Esophagus mucosa (tissue), 1 donor: Measurements from ENCODE around the gene RABEPK. TPM values are rescaled to one million over a fixed set of nuclear protein-coding genes. Genes with fewer than 3 reads are reported as not detected.
A peak's percentile ranks its signal among the peaks of the same experiment; 100 is the strongest.
"Not testable (repeated sequence)": the region's sequence is repeated elsewhere in the genome, so short reads cannot be mapped to it uniquely, and the experiment has no call there.

Experiments
- ATAC-seq: fragments of 200-7000 bp; cut with Tn5 transposase; one replicate; pipeline ENCODE4 v1.9.1; 2020
- total RNA-seq: library from RNA; stranded (reverse); gene quantifications from one replicate; pipeline ENCODE4 v1.2.4, GENCODE V29; 2023
- donor health status: DM: yes; HTN: yes; CAD: no.

The RABEPK gene, protein sequence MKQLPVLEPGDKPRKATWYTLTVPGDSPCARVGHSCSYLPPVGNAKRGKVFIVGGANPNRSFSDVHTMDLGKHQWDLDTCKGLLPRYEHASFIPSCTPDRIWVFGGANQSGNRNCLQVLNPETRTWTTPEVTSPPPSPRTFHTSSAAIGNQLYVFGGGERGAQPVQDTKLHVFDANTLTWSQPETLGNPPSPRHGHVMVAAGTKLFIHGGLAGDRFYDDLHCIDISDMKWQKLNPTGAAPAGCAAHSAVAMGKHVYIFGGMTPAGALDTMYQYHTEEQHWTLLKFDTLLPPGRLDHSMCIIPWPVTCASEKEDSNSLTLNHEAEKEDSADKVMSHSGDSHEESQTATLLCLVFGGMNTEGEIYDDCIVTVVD
- total RNA-seq = 15.0 TPM

DNA sequence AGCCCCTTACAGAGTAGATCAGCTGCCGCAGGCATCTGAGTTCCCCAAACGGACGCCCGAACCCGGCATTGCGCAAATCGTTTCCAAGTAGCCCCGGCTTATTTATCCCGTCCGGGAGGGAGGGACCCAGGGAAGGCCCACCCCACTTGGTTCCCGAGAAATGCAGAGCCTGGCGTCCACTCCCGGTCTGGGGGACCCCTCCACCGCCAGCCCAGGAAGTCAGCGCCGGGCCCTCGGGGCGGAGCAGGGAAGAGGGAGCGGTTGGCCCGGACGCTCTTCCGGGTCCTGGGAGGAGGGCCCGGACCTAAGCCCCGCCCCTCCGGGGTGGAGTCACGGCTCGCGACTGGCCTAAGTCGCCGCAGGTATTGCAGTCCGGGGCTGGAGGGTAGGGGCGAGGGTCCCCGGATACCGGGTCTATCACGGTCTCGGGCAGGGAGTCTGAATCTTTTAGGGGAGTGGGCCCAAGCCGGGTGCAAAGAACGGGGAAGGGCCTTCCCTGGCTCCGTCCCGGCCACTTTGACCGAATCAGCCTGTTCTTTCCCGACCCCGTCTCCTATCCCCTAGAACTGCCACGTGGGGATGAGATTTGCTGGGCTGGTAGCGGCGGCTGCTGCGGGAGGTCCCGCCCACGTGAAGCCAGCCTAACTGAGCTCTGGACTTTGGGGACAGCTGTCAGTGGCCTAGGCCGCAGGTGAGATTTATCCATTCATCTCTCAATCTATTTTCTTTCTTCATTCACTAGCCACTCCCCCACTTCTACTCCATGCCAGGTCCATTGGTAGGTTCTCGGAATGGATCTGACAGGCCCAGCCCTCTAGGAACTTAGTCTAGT lies at the start of gene RABEPK:
Gene RABEPK (plus strand): TSS at position 327 of the 832 bp plus-strand sequence. CDS start 2,472 bp downstream, outside the sequence.
- ATAC-seq = peak; percentile 97

DNA sequence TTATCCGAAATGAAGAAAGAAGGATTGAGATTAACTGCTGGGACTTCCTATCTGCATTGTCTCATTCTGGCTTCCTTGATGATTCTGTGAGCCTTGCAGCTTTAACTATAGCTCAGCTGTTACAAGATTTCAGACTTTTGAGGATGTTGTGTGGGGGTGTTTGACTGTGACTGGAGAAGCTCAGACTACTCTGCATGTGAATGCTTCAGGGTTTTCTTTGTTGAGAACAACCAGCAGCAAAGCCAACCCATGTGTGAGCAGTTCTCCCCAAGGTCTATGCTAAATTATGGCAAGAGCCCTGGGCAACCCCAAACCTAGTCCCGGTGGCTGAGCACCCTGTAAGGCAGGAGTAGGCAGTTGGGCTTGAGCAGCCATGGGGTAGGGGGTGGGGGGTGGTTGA lies 48.6 kb upstream of the RABEPK start:
- no peak for ATAC-seq

DNA sequence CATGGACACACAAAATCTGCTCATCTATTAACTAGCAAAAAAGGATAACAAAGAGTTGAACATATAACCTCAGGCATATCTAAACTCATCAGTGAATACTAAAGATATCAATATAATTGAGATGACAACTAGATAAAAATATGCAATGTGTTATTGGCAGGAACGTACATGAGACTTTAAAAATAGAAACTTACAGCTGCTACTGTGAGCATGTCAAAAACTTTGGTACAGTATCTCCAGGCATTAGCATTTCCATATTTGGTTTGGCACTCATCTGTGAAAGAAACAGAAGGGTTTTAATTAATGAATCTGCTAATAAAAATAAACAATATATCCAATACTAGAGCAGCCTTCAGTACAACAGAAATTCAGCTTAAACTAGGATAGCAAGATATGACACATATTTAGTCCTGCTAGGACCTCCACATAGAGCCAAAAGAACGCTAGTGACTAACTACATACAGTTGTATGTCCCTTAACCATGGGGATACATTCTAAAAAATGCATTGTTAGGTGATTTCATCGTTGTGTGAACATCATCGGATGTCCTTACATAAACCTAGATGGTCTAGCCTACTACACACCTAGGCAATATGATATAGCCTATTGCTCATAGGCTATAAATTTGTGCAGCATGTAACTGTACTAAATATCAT lies 46.5 kb upstream of the RABEPK start:
- no peak for ATAC-seq

DNA sequence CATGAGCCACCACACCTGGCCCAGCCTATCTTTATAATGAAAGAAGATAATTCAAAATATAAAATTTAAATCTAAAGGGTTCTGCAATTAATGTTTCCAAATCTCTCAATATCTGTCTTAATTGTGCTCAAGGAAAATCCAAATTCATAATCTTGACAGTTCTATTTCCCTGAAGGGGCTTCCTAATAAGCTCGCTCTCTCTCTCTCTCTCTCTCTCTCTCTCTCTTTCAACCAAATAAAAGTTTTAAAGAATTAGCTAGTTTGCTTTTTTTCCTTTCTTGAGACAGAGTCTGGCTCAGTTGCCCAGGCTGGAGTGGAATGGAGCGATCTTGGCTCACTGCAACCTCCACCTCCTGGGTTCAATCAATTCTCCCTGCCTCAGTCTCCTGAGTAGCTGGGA lies 43.8 kb upstream of the RABEPK start:
- ATAC-seq = no peak

DNA sequence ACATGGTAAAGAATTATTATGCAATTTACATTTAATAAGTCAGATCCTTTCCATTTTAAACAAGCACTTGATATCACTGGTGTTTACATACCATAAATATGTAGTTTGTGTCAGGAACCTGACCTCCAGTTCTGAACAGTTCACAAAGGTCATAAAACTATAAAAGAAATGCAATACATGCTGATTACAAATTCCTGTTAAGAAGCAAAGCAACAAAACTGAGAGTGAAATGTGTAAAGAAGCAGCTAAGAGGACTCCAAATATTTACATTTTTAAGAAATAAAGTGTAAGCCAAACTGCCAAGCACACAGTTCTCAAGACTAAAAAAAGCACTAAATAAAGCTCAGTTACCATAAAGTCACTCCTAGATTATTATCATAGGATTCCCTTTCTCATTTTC lies 39.6 kb upstream of the RABEPK start:
- no peak for ATAC-seq

DNA sequence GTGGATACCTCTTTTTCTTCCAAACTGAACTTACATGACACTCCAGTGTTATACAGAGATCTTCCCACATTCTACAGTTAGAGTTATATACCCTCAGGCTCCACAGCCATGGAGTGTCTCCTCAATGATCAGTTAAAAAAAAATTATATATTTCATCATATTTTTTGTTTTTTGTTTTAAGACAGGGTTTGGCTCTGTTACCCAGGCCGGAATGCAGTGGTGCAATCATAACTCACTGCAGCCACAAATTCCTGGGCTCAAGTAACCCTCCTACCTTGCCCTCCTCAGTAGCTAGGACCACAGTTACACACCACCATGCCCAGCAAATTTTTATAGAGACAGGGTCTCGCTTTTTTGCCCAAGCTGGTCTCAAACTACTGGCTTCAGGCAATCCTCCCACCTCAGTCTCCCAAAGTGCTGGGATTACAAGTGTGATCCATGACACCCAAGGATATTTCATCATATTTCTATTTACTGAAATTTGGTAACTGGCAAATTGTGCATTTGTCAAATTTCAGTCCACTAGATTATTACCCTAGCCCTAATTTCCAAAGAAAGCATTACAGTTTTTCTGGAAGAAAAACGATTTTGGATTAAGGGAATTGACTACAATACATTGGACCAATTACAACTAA lies 38.9 kb upstream of the RABEPK start:
- no peak for ATAC-seq

DNA sequence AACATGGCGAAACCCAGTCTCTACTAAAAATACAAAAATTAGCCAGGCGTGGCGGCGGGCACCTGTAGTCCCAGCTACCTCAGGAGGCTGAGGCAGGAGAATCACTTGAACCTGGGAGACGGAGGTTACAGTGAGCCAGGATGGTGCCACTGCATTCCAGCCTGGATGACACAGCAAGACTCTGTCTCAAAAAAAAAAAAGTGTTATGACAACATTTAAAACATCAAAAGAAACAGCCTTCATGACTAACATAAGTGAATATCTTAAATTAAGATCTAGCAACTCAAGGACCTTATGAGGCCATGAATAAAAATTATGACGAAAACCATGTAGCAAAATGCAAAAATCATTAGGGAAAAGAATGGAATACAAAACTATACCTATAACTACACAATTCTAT lies 37.5 kb upstream of the RABEPK start:
- not testable (repeated sequence) for ATAC-seq

DNA sequence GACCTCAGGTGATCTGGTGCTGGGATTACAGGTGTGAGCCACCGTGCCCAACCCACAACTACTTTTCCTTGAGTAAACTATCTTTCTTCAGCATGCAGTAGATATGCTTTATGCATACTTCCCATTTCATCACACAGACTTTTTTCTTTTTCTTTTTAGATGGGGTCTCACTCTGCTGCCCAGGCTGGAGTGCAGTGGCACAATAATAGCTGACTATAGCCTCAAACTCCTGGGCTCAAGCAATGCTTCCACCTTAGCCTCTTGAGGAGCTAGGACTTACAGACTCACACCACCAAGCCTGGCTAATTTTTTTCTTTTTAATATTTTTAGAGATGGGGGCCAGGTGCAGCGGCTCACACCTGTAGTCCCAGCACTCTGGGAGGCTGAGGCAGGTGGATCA lies 33.6 kb upstream of the RABEPK start:
- no peak for ATAC-seq

DNA sequence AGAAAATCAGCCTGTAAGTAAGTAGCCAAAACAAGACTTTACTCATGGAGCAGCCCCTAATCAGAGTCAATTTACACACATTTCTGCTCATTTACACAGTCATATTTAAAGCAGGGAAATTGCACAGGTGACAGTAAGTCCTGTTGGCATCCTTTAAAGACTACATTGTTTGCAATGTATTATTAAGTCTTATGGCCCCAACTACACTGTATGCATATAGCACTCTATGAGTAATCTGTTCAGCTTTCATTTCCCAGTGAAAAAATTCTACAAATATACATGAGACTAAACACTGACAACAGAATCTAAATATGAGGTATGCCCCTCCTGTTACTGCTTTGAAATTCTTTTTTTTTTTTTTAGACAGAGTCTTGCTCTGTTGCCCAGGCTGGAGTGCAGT lies 30.4 kb upstream of the RABEPK start:
- no peak for ATAC-seq

DNA sequence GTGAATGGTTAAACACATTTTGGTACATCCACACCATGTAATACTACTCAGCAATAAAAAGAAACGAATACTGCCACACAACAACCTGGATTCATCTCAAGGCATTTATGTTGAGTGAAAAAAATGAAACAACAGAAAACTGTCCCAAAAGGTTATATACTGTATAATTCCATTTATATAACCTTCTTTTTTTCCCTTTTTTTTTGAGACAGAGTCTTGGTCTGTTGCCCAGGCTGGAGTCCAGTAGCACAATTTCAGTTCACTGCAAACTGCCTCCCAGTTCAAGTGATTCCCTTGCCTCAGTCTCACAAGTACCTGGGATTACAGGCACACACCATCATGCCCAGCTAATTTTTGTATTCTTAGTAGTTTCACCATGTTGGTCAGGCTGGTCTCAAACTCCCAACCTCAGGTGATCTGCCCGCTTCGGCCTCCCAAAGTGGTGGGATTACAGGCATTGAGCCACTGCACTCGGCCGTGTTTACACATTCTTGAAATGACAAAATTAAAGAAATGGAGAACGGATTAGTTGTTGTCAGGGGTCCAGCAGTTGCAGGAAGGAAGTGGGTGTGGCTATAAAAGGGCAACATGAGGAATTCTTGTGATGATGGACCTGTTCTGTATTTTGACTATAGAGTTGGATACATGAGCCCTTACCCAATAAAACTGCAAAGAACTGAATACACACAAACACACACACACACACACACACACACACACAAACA lies 28.1 kb upstream of the RABEPK start:
- ATAC-seq = no peak

DNA sequence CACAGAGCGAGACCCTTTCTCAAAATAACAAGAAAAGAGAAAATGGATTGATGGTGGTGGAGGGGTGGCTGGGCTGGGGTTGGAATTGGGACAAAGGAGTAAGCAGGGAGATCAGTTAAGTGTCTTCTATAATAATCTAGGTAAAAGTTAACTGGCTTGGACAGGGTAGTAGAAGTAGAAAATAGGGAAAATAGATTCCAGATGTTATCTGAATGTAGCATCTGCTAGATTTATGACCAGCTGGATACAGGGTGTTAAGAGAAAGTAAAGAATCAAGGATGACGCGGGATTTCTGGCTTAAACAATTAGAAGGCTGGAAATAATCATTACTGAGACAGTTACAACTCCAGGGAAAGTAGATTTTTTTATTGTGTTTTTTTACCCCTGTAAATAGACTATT lies 23.7 kb upstream of the RABEPK start:
- ATAC-seq = no peak

DNA sequence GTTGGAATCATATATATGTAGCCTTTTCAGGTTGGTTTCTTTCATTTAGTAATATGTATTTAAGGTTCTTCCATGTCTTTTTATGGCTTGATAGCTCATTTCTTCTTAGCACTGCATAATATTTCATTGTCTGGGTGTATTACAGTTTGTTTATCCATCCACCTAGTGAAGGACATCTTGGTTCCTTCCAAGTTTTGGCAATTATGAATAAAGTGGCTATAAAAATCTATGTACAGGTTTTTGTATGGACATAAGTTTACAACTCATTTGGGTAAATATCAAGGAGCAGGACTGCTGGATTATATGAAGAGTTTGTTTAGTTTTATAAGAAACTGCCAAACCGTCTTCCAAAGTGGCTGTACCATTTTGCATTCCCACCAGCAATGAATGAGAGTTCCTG lies 22.5 kb upstream of the RABEPK start:
- ATAC-seq = no peak

DNA sequence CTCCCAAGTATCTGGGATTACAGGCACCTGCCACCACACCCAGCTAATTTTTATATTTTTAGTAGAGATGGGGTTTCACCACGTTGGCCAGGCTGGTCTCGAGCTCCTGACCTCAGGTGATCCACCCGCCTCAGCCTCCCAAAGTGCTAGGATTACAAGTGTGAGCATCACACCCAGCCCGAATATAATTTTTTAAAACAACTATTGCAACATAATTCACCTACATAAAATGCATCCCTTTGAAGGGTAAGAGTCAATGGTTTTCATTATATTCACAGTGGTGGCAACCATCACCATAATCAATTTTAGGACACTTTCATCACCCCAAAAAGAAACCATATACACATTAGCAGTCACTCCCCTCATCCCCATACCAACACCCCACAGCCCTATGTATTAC lies 20.6 kb upstream of the RABEPK start:
- ATAC-seq = not testable (repeated sequence)

DNA sequence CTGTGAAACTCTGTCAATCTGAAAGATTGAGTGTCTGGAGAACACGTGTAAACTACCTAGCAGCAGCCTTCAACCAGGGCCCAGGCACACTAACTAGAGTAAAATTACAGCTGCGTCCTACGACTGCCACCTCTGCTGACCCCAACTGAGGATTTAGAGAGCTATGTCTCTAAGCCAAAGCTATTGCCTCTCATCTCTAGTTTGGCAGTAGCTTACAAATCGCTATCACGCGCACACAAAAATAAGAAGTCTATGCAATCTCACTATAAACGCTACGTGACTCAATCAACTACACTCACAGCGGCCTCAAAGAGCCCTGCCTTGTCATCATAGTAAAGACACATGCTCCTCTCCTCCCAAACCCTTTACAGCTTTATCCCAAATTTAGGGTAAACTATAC lies 19.5 kb upstream of the RABEPK start:
- ATAC-seq = no peak

DNA sequence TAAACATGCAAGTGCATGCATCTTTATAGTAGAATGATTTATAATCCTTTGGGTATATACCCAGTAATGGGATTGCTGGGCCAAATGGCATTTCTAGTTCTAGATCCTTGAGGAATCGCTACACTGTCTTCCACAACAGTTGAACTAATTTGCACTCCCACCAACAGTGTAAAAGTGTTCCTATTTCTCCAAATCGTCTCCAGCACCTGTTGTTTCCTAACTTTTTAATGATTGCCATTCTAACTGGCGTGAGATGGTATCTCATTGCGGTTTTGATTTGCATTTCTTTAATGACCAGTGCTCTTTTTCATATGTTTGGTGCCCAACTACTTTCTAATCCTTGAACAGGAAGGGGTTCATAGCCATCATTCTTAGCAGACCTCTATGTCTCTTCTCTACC lies 18.6 kb upstream of the RABEPK start:
- ATAC-seq = not testable (repeated sequence)

DNA sequence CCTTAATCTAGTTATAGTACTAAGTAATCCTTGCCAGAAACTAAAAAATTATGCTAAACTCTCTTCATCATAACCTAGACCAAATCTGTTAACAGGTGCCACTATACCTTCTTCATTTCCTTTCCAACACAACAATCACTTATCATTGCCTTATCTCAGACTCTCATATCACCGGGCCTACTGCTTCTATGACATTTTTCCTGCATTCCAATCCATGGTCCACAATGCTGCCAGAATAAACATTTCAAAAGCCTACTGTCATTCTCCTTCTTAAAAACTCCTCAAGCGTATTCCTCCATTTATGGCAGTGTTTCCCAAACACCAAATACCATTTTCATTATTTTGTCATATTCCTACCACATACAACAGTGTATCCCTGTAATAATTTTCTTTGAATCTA lies 17.3 kb upstream of the RABEPK start:
- ATAC-seq = no peak

DNA sequence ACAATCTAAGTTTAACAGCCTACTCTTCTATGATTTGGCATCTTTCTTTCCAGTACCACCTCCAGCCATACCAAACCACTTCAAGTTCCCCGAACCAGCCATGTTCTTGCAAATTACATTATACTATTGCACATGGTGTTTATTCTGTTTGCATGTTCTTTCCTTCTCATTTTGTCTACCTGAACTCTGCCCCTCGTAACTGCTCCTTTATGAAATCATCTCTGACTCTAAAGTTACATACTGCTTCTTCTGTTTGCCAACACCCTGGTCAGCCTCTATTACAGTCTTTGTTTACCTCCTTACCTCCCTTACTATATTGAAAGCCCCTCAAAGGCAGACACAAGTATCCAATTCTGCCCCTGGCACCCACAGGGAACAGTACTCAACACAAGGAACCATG lies 16.8 kb upstream of the RABEPK start:
- no peak for ATAC-seq

DNA sequence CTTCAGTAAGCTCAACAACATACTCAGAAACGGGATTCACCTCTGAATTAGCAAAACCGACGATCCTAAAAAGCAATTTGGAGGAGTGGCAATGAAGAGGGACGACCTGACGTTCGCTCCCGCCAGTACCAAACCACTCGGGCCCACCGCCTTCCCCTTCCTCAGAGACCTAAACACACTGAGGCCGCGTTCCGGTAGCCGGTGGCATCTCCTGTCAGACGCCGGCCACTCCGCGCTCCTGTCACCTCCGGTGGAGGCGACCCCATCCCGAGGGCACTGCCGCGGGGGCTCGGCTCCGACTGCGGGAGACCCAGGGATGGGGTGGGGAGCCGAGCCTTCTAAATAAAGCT lies 11.4 kb upstream of the RABEPK start:
- ATAC-seq = no peak

DNA sequence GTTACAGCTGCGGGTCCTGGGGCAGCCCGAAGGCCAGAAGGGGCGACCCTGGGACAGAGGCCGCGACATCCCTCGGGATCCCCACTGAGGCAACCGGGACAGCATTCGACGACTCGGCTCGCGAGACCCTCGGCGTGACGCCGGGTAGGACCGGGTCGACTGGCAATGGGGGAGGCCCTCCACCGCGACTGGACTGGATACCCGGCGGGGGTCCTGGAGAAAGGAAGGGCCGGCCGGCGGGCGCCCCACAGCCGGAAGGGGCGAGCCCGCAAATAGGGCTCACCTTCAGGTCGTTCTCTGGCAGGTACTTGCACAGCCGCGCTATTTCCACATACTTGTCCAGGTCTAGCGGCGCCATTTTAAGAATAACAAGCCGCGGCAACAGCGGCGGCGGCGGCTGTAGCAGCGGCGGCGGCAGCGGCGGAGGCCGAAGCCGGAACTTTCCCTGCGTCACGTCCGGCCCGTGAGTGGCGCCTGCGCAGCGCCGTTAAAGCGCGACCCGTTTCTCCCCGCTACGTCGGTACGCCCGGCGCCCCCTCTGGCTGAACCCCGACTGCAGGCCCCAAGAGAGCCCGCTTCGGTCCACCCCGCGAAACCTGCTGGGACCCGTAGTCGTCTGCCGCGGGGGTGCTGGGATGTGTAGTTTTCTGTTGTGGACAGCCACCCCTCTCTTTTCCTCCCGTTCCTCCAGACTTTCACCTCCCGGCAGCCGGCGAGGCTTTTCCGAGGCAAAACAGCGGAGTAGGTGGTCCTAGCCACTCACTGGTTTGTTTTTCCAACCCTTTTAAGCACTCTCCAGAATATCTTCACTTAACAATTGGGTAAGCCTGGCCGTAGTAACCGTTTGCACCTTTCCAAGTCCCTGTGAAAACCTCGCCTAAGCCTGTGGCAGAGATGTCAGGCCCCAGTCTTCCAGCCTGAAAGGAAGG lies 10.7 kb upstream of the RABEPK start, which contains the start of gene PPP6C:
Gene PPP6C (minus strand): TSS at position 443 of the 929 bp plus-strand sequence. CDS start 85 bp downstream, at position 358.
- peak; percentile 99 for ATAC-seq

DNA sequence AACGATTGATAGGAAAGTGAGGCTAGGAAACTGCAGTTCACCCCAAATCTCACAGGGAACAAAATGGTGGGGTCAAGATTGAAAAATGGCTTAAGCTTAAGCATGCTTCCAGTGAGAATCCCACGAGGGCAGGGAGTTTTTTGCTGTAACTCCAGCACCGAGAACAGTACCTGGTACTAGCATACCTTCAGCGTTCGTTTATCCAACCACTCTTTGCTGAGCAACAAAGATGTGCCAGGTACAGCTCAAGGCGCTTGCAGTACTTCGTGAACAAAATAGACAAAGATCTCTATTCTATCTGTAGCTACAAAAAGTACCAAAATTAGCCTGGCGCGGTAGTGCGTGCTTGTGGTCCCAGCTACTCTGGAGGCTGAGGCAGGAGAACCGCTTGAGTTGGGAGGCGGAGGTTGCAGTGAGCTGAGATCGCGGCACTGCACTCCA lies 10.0 kb upstream of the RABEPK start:
- ATAC-seq = no peak

DNA sequence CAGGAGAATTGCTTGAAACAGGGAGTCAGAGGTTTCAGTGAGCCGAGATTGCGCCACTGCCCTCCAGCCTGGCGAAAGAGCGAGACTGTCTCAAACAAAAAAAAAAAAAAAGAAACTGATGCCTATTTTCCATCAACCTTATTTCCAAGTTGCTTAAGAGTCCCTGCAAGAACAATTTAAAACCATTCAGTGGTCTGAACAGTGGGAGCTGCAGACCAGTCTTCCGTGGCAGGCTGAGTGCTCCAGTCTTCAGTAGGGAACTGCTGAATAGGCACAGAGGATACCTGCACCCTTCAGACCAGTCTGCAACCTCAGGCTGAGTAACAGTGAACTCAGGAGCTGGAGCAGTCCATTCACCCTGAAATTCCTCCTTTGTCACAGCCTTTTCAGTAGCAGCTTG lies 5.9 kb upstream of the RABEPK start:
- ATAC-seq = not testable (repeated sequence)
